ENCODE results near the gene R3HDM2.

DNA sequence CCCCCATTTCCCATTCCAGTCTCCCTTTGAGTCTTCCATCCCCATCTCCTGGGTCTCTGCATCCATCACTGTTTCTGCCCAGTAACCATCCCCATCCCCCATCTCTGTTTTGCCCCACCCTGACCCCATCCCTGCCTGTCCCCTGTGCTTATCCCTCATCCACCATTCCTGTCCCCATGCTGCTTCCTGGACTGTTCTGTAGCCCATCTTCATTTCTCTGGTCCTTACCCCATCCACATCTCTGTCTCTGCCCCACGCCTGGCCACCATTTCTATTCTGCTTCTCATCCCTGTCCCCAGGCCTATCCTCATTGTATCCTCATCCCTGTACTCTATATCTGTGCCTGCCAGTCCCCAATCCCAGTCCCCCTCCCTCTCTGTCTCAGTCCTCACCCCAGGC lies 210.1 kb downstream of the R3HDM2 start:
- no peak for TF ChIP-seq GATA2 (IDR thresholded peaks at IDR 0.05; ENCODE audit: low read depth, low read length)
- no peak for TF ChIP-seq GATA3 (IDR thresholded peaks at IDR 0.05; ENCODE audit: low read depth, low read length)

All from SH-SY5Y (cell line).